Adrenal gland (tissue), 5 donors: Measurements from ENCODE around the gene TACO1.

Source experiments
- POLR2A ChIP-seq, 2 donors: fragments of 450-650 bp; IDR thresholded peaks; one replicate each; pipeline ENCODE4 v1.6.1; 2017; ENCODE audit warnings: antibody characterized with exemption in 2 of 2, mild to moderate bottlenecking in 2 of 2, moderate library complexity in 1 of 2
- TF ChIP-seq, protein P1 (sequence below), 6 experiments: fragments of 450-650 bp in 4 of 6; fragments of 200-600 bp in 2 of 6; sonication (generic) in 1 of 6; IDR thresholded peaks; 1 replicate in 5 of 6; 2 replicates in 1 of 6; pipeline versions ENCODE4 v1.5.1 to v1.8.0; 2016 to 2021; ENCODE audit warnings: antibody characterized with exemption in 6 of 6, mild to moderate bottlenecking in 2 of 6, moderate library complexity in 1 of 6
- donor health status: DM: no; HTN: no; CAD: no.

- no peak for TF ChIP-seq POLR2A (IDR thresholded peaks at IDR 0.05)
- TF ChIP-seq, protein P1, sequence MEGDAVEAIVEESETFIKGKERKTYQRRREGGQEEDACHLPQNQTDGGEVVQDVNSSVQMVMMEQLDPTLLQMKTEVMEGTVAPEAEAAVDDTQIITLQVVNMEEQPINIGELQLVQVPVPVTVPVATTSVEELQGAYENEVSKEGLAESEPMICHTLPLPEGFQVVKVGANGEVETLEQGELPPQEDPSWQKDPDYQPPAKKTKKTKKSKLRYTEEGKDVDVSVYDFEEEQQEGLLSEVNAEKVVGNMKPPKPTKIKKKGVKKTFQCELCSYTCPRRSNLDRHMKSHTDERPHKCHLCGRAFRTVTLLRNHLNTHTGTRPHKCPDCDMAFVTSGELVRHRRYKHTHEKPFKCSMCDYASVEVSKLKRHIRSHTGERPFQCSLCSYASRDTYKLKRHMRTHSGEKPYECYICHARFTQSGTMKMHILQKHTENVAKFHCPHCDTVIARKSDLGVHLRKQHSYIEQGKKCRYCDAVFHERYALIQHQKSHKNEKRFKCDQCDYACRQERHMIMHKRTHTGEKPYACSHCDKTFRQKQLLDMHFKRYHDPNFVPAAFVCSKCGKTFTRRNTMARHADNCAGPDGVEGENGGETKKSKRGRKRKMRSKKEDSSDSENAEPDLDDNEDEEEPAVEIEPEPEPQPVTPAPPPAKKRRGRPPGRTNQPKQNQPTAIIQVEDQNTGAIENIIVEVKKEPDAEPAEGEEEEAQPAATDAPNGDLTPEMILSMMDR (IDR thresholded peaks at IDR 0.05) = no peak
These were observed 33.5 kb upstream of the TACO1 start for GRCh38 chr17:63567229-63567628.
